HepG2 (cell line): Measurements from ENCODE around the gene ZKSCAN2. TPM values are rescaled to one million over a fixed set of nuclear protein-coding genes. Genes with fewer than 3 reads are reported as not detected.

Experiments
- ATAC-seq: fragments of 200-7000 bp; cut with Tn5 transposase; 3 replicates; pipeline ENCODE4 v1.9.1; 2020; ENCODE audit warnings: mild to moderate bottlenecking, moderate library complexity
- BruUV-seq: library from RNA; stranded (reverse); fragments of 400-500 nt; replicated peaks from 2 replicates; lab custom pipeline; 2021; lab: Mats Ljungman, UMichigan
- CTCF ChIA-PET: fragments of 300-600 bp; formaldehyde crosslinking; extraction: SDS; loops from one replicate; lab custom pipeline; 2021; ENCODE audit warnings: low total read pairs, inconsistent platforms, low intra/inter-chr PET ratio; lab: Yijun Ruan, JAX
- POLR2A ChIA-PET: fragments of 350-600 bp; sonication (Branson Sonifier 250); formaldehyde crosslinking; loops from one replicate; lab custom pipeline; 2020; ENCODE audit warnings: antibody characterized with exemption, inconsistent platforms; lab: Yijun Ruan, JAX
- DNase-seq: peaks from one replicate; pipeline ENCODE4 v3.0.0-alpha.2; 2015; ENCODE audit warnings: low spot score
- FAIRE-seq: peaks from 3 replicates; lab custom pipeline; 2011; peaks lifted over from hg19 to GRCh38; lab: Jason Lieb, UNC
- H2AFZ ChIP-seq: one replicate; pipeline ENCODE4 v1.6.1; 2011; ENCODE audit warnings: low read length, inconsistent platforms
- H3K27ac ChIP-seq: fragments of 300-600 bp; 3 replicates; pipeline ENCODE4 v1.8.0; 2011; ENCODE audit warnings: mixed run types, mild to moderate bottlenecking, mixed read lengths, low read length, inconsistent platforms; ENCODE audit not compliant: insufficient read depth; ENCODE audit errors: extremely low read length
- H3K27me3 ChIP-seq, 2 experiments: fragments of 200-600 bp in 1 of 2; 2 replicates in 1 of 2; 3 replicates in 1 of 2; pipeline versions ENCODE4 v1.6.0 to v1.8.0; 2011; ENCODE audit warnings: low read length in 2 of 2, mild to moderate bottlenecking in 2 of 2, moderate library complexity in 2 of 2, inconsistent platforms in 1 of 2; ENCODE audit not compliant: insufficient read depth in 2 of 2, control insufficient read depth in 1 of 2
- H3K36me3 ChIP-seq, 2 experiments: fragments of 200-600 bp in 1 of 2; replicated peaks in 1 of 2; 2 replicates in 1 of 2; 3 replicates in 1 of 2; pipeline versions ENCODE4 v1.5.1 to v1.8.0; 2011; ENCODE audit warnings: low read length in 2 of 2, inconsistent platforms in 1 of 2; ENCODE audit not compliant: insufficient read depth in 2 of 2, control insufficient read depth in 1 of 2
- H3K4me1 ChIP-seq: 2 replicates; pipeline ENCODE4 v1.5.1; 2012; ENCODE audit warnings: low read length, inconsistent platforms; ENCODE audit not compliant: insufficient read depth
- H3K4me2 ChIP-seq: 2 replicates; pipeline ENCODE4 v1.6.0; 2011; ENCODE audit warnings: low read depth, low read length, inconsistent platforms
- H3K4me3 ChIP-seq, 3 experiments: fragments of 200-600 bp in 1 of 3; sonication (generic), shearing (Covaris generic) in 1 of 3; replicated peaks in 1 of 3; 2 replicates each; pipeline ENCODE4 v1.5.1; 2011 to 2016; ENCODE audit warnings: low read length in 3 of 3, inconsistent platforms in 2 of 3, low read depth in 2 of 3, mild to moderate bottlenecking in 2 of 3, control low read depth in 1 of 3, mixed read lengths in 1 of 3; ENCODE audit not compliant: insufficient read depth in 1 of 3
- H3K79me2 ChIP-seq: one replicate; pipeline ENCODE4 v1.6.1; 2011; ENCODE audit warnings: low read length, inconsistent platforms; ENCODE audit not compliant: insufficient read depth
- H3K9ac ChIP-seq: 2 replicates; pipeline ENCODE4 v1.6.0; 2011; ENCODE audit warnings: mild to moderate bottlenecking, low read depth, low read length, inconsistent platforms; ENCODE audit not compliant: insufficient read depth
- H3K9me3 ChIP-seq: 2 replicates; pipeline ENCODE4 v1.5.1; 2012; ENCODE audit warnings: mild to moderate bottlenecking, low read length
- H4K20me1 ChIP-seq: 2 replicates; pipeline ENCODE4 v1.6.0; 2011; ENCODE audit warnings: inconsistent platforms, mild to moderate bottlenecking, low read length, moderate library complexity; ENCODE audit not compliant: insufficient read depth
- MTA1 ChIP-seq: sonication (generic); formaldehyde crosslinking; IDR thresholded peaks from 2 replicates; pipeline ENCODE4 v1.4.0; 2020; ENCODE audit warnings: missing genetic modification reagents, mild to moderate bottlenecking, borderline replicate concordance
- ZNF687 ChIP-seq: sonication (generic); formaldehyde crosslinking; IDR thresholded peaks from 2 replicates; pipeline ENCODE4 v1.5.1; 2020; ENCODE audit warnings: mild to moderate bottlenecking, missing genetic modification reagents, moderate library complexity
- ZNF780A ChIP-seq: sonication (generic); formaldehyde crosslinking; IDR thresholded peaks from 2 replicates; pipeline ENCODE4 v1.8.0; 2022; ENCODE audit warnings: mild to moderate bottlenecking, missing genetic modification reagents, moderate library complexity
- WGBS: methylation state at CpG from one replicate; pipeline ENCODE4 v1.1.6; 2017; ENCODE audit warnings: low lambda C conversion rate; 5-methylcytosine and 5-hydroxymethylcytosine counted together
- in situ Hi-C: cut with HindIII; loops from 2 replicates; pipeline ENCODE4 v1.10.0; 2017; ENCODE audit warnings: low pct_unique_long_range_greater_than_20kb; ENCODE audit not compliant: extremely low pct_ligation_motif_present
- intact Hi-C: fragments of 100-400 bp; cut with micrococcal nuclease; formaldehyde crosslinking; loops from one replicate; pipeline ENCODE4 v1.10.0; 2022; ENCODE audit not compliant: unreplicated experiment
- polyA plus RNA-seq, 8 experiments: library from polyadenylated mRNA; depleted of rRNA in 3 of 8; stranded (reverse) in 7 of 8; unstranded in 1 of 8; fragments of >200 nt; fragmentation: Illumina TruSeq in 4 of 8; extraction: Trizol in 4 of 8; gene quantifications; 2 replicates each; pipeline versions ENCODE4 v1.2.1 to v1.2.3, GENCODE V29; 2011 to 2016; ENCODE audit warnings: low read depth in 4 of 8, missing spikeins in 1 of 8, mixed read lengths in 1 of 8; ENCODE audit not compliant: insufficient read depth in 1 of 8
- total RNA-seq, 5 experiments: library from RNA; depleted of rRNA; stranded (reverse); fragments of >200 nt; fragmentation: Illumina TruSeq; extraction: Trizol; gene quantifications; 2 replicates each; pipeline ENCODE4 v1.2.3, GENCODE V29; 2016; ENCODE audit warnings: low read depth in 1 of 5

Gene ZKSCAN2
- total and polyA plus RNA-seq, 2 of the 13 experiments (the other 11 are each of a cell fraction or from before 2014, with no cell fraction given): 4.2 to 11.1 TPM

GRCh38 chr16:25217112-25217511 is 40.5 kb downstream of the ZKSCAN2 start:
- ChIA-PET POLR2A (no interaction called here), CTCF (no interaction called here)
- in situ Hi-C loops (no loop called here), intact Hi-C loops (no loop called here)
- peaks cover 42% of the 10 kb centered on the region for H3K4me1 ChIP-seq
- H3K9ac ChIP-seq: no peak overlapping the region
- no TSS peak for BruUV-seq
- no peak overlapping the region for H3K27ac ChIP-seq
- no peaks in the 10 kb centered on the region; a peak in 1 of 5 replicates for H3K27me3 ChIP-seq
- no peaks in the 10 kb centered on the region for H4K20me1 ChIP-seq
- FAIRE-seq: no peak
- no peak for ATAC-seq
- H3K79me2 ChIP-seq: no peaks in the 10 kb centered on the region
- 74% methylated on average over 17 of the region's 17 CpGs for WGBS
- H2AFZ ChIP-seq: no peak overlapping the region
- no peak overlapping the region for H3K4me3 ChIP-seq
- DNase-seq: no peak
- H3K36me3 ChIP-seq: no peaks in the 10 kb centered on the region
- TF ChIP-seq ZNF780A (CRISPR knock-in tag): no peak
- TF ChIP-seq ZNF687 (CRISPR knock-in tag): 0 out of 2 replicates have a peak, but pooled peaks have one; percentile 11
- H3K9me3 ChIP-seq: no peaks in the 10 kb centered on the region
- no peak overlapping the region for H3K4me2 ChIP-seq

- Histone ChIP-seq H3K27me3 (no peaks in the 10 kb centered on the region; a peak in 1 of 5 replicates), H3K4me3 (no peak overlapping the region), H4K20me1 (no peaks in the 10 kb centered on the region), H3K9ac (no peak overlapping the region), H3K36me3 (no peaks in the 10 kb centered on the region), H2AFZ (no peak overlapping the region), H3K27ac (no peak overlapping the region), H3K4me1 (peaks cover 32% of the 10 kb centered on the region), H3K79me2 (no peaks in the 10 kb centered on the region), H3K9me3 (no peaks in the 10 kb centered on the region), H3K4me2 (no peak overlapping the region)
- no peak for TF ChIP-seq MTA1 (CRISPR knock-in tag)
- intact Hi-C loops (no loop called here), in situ Hi-C loops (no loop called here)
- 4% methylated on average over 6 of the region's 6 CpGs for whole genome bisulfite sequencing
- DNase-seq: no peak
- ATAC-seq: no peak
- ChIA-PET POLR2A (interaction anchor here (0.9 kb wide), 1 partner anchor 11 kb away, joined by 3 read pairs; no protein-coding TSS in a partner anchor), CTCF (no interaction called here)
- BruUV-seq: no TSS peak
- no peak for FAIRE-seq
Observed at GRCh38 chr16:25213709-25214397, 43.8 kb downstream of the ZKSCAN2 start.
